Measurements from ENCODE around the gene PMPCA.
"Not testable (repeated sequence)": the region's sequence is repeated elsewhere in the genome, so short reads cannot be mapped to it uniquely, and the experiment has no call there.

Gene PMPCA

GRCh38 chr9:136418182-136419091 lies 8.0 kb downstream of the PMPCA start:
- no peak for DNase-seq

GRCh38 chr9:136419092-136419420 lies 8.6 kb downstream of the PMPCA start:
- DNase-seq: no peak

- DNase-seq: no peak
Observed at GRCh38 chr9:136421791-136422190, 11.3 kb downstream of the PMPCA start.

- DNase-seq: no peak
Observed at GRCh38 chr9:136422876-136423275, 12.4 kb downstream of the PMPCA start.

- DNase-seq: no peak
Observed at GRCh38 chr9:136423432-136424146, 13.1 kb downstream of the PMPCA start.

- DNase-seq: no peak
Observed at GRCh38 chr9:136424750-136425362, 14.4 kb downstream of the PMPCA start.

GRCh38 chr9:136425367-136425766 lies 14.9 kb downstream of the PMPCA start:
- not testable (repeated sequence) for DNase-seq

- no peak for DNase-seq
Observed at GRCh38 chr9:136426787-136427186, 16.3 kb downstream of the PMPCA start.

- no peak for DNase-seq
Observed at GRCh38 chr9:136429075-136429628, 18.7 kb downstream of the PMPCA start.

- DNase-seq: no peak
Observed at GRCh38 chr9:136429683-136430491, 19.4 kb downstream of the PMPCA start.

- DNase-seq: no peak
Observed at GRCh38 chr9:136430588-136431234, 20.3 kb downstream of the PMPCA start.

- DNase-seq: no peak
Observed at GRCh38 chr9:136431782-136432350, 21.4 kb downstream of the PMPCA start.

- DNase-seq: no peak
Observed at GRCh38 chr9:136432591-136432990, 22.1 kb downstream of the PMPCA start.

- no peak for DNase-seq
Observed at GRCh38 chr9:136433043-136433715, 22.7 kb downstream of the PMPCA start.

GRCh38 chr9:136433849-136434579 lies 23.6 kb downstream of the PMPCA start:
- DNase-seq: no peak

- DNase-seq: no peak
Observed at GRCh38 chr9:136434580-136435169, 24.2 kb downstream of the PMPCA start.

- no peak for DNase-seq
Observed at GRCh38 chr9:136436055-136436634, 25.7 kb downstream of the PMPCA start.

GRCh38 chr9:136437430-136437829 lies 27.0 kb downstream of the PMPCA start:
- DNase-seq: no peak

- DNase-seq: no peak
Observed at GRCh38 chr9:136437839-136438547, 27.5 kb downstream of the PMPCA start.
